ENCODE measurements around the gene CNPY2.

Gene CNPY2

DNA sequence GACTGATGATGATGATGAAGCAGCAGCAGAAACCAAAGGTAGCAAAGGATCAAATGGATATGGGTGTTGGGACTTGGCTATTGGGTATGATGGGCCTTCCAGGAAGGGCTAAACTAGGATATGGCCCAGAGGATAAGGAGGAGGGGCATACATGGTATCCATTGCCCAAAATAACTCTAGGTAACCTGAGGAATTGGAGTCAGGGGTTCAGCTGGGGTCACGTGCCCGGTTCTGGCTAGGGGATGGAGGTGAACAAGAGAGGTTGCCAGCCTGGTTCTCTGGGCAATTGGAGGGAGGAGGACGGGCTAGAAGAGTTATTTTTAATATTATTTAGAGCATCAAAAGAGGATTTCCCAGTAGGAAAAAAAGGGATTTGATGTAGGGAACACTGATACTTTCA, 54.9 kb downstream of the CNPY2 start:
- Mint-ChIP-seq H3K4me3 (peak overlapping the region; percentile 6 to 68 (median 28)), H3K4me1 (peaks cover 39% of the 10 kb centered on the region), H3K36me3 (ENCODE audit: low read depth) (peaks cover 5% of the 10 kb centered on the region), H3K27me3 (ENCODE audit: low read depth) (no peaks in the 10 kb centered on the region), H3K9me3 (peaks cover 2% of the 10 kb centered on the region), H3K27ac (peak overlapping the region; percentile 23 to 43 (median 26))
- TF ChIP-seq, protein P1, sequence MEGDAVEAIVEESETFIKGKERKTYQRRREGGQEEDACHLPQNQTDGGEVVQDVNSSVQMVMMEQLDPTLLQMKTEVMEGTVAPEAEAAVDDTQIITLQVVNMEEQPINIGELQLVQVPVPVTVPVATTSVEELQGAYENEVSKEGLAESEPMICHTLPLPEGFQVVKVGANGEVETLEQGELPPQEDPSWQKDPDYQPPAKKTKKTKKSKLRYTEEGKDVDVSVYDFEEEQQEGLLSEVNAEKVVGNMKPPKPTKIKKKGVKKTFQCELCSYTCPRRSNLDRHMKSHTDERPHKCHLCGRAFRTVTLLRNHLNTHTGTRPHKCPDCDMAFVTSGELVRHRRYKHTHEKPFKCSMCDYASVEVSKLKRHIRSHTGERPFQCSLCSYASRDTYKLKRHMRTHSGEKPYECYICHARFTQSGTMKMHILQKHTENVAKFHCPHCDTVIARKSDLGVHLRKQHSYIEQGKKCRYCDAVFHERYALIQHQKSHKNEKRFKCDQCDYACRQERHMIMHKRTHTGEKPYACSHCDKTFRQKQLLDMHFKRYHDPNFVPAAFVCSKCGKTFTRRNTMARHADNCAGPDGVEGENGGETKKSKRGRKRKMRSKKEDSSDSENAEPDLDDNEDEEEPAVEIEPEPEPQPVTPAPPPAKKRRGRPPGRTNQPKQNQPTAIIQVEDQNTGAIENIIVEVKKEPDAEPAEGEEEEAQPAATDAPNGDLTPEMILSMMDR (IDR thresholded peaks at IDR 0.05; ENCODE audit: unreplicated experiment in 3 of 3), result no peak

GRCh38 chr12:56260380-56260779, 55.4 kb downstream of the CNPY2 start:
- Mint-ChIP-seq H3K4me3 (peak overlapping the region; percentile 40 to 68 (median 61)), H3K4me1 (peaks cover 40% of the 10 kb centered on the region), H3K36me3 (ENCODE audit: low read depth) (peaks cover 6% of the 10 kb centered on the region), H3K27me3 (ENCODE audit: low read depth) (no peaks in the 10 kb centered on the region), H3K27ac (peak overlapping the region; percentile 23 to 43 (median 26)), H3K9me3 (peaks cover 2% of the 10 kb centered on the region)
- TF ChIP-seq, protein P1 (IDR thresholded peaks at IDR 0.05; ENCODE audit: unreplicated experiment in 3 of 3), result no peak
